Stimulated activated CD8-positive, alpha-beta memory T cell treated with anti-CD3 and anti-CD28 coated beads, Interleukin-2, amount 100 ng/mL, for 1 hour (primary cell): ENCODE results near the gene DES.

ENCODE experiments used
- DNase-seq, 2 donors: peaks; one replicate each; pipeline ENCODE4 v3.0.0-alpha.2; 2020; ENCODE audit warnings: low read depth in 2 of 2

Gene DES

GRCh38 chr2:219419331-219420197, 1.4 kb downstream of the DES start:
- DNase-seq = no peak

GRCh38 chr2:219420687-219421086, 2.5 kb downstream of the DES start:
- DNase-seq = no peak

- DNase-seq = no peak
Measured at GRCh38 chr2:219421323-219421722, 3.1 kb downstream of the DES start.

GRCh38 chr2:219422952-219423534, 4.9 kb downstream of the DES start:
- no peak for DNase-seq

GRCh38 chr2:219423652-219424377, 5.6 kb downstream of the DES start:
- DNase-seq = no peak

GRCh38 chr2:219425238-219426067, 7.3 kb downstream of the DES start:
- no peak for DNase-seq

GRCh38 chr2:219426068-219426443, 7.9 kb downstream of the DES start:
- DNase-seq = no peak

GRCh38 chr2:219426534-219427136, 8.5 kb downstream of the DES start:
- DNase-seq = no peak

GRCh38 chr2:219428469-219428868, 10.3 kb downstream of the DES start:
- DNase-seq = no peak

DNA sequence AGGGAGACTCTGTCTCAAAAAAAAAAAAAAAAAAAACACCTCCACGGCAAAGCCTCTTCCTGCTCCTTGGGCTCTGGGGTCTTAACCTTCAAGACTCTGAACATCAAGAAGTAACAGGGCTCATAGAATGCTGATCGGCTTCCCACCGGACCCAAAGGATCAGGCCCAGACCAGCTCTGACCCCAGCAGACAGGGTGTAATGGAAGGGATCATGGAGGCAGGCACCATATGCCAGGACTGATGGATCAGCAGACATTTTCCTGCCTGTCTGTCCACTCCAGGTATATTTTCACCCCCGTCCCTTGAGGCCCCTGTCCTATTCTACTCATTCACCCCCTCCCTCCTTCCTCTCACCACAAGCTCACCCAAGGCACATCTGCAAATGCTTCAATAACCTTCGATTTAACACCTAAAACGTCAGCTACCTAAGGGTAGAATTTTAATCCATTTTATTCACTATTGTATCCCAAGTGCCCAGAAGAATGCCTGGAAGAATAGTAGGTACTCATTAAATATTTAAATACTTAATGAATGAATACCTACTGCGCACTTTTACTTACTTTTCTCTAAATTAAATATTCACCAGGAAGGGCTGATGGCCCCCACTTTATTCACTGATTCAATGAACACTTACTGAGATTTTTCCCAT, 11.9 kb downstream of the DES start:
- no peak for DNase-seq

DNA sequence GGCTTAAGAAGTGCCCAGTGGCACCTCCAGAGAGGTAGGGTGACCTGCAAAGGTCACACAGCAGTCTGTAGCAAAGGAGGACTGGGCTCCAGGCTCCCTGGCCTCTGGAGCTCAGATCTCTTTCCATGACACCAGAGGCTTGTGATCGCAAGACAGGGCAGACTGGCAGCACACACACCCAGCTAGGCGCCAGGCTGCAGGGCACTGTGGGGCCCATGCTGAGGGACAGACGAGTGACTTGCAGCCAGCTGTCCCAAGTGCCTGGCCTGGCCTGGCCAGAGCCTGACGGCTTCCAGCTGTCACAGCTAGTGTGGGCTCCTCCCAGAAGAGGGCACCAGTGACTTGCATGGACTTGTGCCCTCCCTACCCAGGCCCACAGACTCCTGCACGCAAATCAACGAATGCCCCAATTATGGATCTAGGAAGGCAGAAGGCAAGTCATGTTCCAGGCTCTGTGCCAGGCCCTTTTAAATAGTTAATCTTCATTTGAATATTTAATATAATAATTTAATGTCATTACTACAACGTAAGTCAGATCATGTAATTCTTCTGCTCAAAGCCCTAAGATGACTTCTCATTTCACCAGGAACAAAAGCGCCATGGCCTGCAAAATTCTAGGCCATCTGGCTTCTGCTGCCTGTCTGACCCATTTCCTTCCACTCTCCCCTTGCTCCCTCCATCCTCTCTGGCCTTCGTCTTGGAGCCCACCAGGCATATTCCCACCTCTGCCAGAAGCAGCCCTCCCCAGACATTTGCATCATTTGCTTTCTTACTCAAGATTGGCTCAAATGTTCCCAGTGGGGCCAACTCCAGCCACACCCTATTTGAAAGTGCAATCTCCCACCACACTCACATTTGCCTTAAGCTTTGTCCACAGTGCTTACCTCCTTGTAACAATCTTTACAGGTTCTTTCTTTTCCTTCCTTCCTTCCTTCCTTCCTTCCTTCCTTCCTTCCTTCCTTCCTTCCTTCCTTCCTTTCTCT, 12.7 kb downstream of the DES start:
- DNase-seq = no peak

- no peak for DNase-seq
Measured at GRCh38 chr2:219433666-219434467, 15.7 kb downstream of the DES start.

GRCh38 chr2:219434468-219434717, 16.2 kb downstream of the DES start:
- no peak for DNase-seq

DNA sequence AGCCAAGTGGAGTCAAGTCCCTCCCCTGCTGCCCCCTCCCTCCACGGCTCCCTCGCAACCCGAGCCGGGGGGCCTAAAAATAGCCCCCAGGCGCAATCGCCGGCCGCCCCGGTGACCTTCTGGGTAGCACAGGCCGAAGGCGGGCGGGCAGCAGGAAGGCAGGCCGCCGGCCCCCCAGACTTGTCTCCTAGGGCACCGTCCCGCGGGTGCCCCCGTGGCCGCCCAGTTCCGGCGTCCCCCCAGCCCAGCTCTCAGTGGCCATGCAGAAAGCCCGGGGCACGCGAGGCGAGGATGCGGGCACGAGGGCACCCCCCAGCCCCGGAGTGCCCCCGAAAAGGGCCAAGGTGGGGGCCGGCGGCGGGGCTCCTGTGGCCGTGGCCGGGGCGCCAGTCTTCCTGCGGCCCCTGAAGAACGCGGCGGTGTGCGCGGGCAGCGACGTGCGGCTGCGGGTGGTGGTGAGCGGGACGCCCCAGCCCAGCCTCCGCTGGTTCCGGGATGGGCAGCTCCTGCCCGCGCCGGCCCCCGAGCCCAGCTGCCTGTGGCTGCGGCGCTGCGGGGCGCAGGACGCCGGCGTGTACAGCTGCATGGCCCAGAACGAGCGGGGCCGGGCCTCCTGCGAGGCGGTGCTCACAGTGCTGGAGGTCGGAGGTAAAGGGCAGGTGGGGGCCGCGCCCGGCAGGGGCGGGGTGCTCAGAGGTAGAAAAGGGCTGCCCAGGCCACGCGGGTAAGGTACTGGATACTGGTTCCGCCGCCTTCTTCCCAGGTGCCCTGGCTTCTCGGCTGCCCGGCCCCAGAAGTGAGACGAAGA, 16.7 kb downstream of the DES start, which contains the start of gene SPEG:
TSS of gene SPEG (plus strand) at position 126 of the 808 bp plus-strand sequence. CDS start at position 261, 135 bp downstream.
- DNase-seq = no peak

DNA sequence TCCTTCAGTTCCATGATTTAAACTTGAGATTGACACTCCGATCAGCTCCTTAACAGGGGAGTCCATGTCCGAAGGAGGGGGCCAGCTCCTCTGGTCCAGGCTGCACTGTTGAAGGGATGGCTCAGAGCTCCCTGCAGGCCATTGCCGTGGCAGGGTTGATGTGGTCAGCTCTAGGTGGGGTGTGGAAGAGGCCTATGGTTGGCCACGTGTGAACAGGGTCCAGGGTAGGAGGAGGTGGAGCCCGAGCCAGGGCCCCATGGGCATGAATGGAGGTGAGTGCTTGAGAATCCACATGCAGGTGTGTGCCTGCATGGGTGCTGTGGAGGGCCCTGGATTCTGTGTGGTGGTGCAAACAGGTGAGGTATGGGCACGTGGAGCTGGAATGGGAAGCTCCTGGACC, 17.5 kb downstream of the DES start:
- DNase-seq = no peak

GRCh38 chr2:219436491-219436890, 18.3 kb downstream of the DES start:
- DNase-seq = no peak

- no peak for DNase-seq
Measured at GRCh38 chr2:219437141-219437540, 19.0 kb downstream of the DES start.

DNA sequence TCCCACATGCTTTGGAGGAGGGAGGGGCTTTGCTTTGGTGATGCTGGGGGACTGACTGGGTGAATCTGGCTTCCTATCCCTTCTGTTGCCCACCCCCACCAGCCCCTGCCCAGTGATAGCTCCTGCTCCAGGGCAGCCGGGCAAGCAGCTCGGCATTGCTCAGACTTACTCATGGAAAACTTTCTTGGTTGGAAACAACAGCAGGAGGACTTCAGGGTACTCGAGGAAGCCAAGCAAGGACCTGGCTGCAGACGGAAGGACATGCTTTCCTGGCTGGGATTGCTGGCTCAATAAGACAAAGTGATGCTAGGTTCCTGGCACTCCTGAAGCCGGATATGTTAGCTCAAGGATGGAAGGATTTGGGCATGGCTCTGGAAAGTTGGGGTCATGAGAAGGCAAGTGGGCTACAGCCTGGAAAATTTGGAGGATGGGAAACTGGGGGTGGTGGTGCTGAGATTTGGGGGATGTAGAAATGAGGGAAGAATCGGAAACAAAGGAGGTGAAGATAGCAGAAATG, 19.6 kb downstream of the DES start:
- DNase-seq = no peak
